Suprapubic skin (tissue), 4 donors: ENCODE measurements around the gene MSL3. TPM values are rescaled to one million over a fixed set of nuclear protein-coding genes. Genes with fewer than 3 reads are reported as not detected.

ENCODE experiments used
- DNase-seq, 2 donors: peaks; one replicate each; pipeline ENCODE4 v3.0.0-alpha.2; 2019; ENCODE audit warnings: low spot score in 2 of 2
- H3K27ac ChIP-seq: fragments of 200-600 bp; sonication (generic); one replicate; pipeline ENCODE4 v1.5.1; 2019
- H3K27me3 ChIP-seq: fragments of 200-600 bp; sonication (generic); one replicate; pipeline ENCODE4 v1.5.1; 2019
- H3K36me3 ChIP-seq: fragments of 200-600 bp; sonication (generic); one replicate; pipeline ENCODE4 v1.5.1; 2019
- H3K4me1 ChIP-seq: fragments of 200-600 bp; sonication (generic); one replicate; pipeline ENCODE4 v1.5.1; 2019
- H3K4me3 ChIP-seq: fragments of 200-600 bp; sonication (generic); one replicate; pipeline ENCODE4 v1.5.1; 2019; ENCODE audit warnings: mild to moderate bottlenecking
- H3K9me3 ChIP-seq: fragments of 200-600 bp; sonication (generic); one replicate; pipeline ENCODE4 v1.5.1; 2019
- CTCF ChIP-seq, 2 donors: fragments of 200-600 bp in 1 of 2; fragments of 450-650 bp in 1 of 2; sonication (generic) in 1 of 2; IDR thresholded peaks; one replicate each; pipeline ENCODE4 v1.5.1; 2016 to 2019; ENCODE audit warnings: antibody characterized with exemption in 2 of 2, mild to moderate bottlenecking in 1 of 2, moderate library complexity in 1 of 2
- EP300 ChIP-seq: sonication (generic); formaldehyde crosslinking; IDR thresholded peaks from one replicate; pipeline ENCODE4 v1.6.1; 2017; ENCODE audit warnings: antibody characterized with exemption
- POLR2A ChIP-seq, 2 donors: fragments of 450-650 bp; IDR thresholded peaks; one replicate each; pipeline ENCODE4 v1.6.1; 2017; ENCODE audit warnings: antibody characterized with exemption in 2 of 2, mild to moderate bottlenecking in 2 of 2, moderate library complexity in 2 of 2
- POLR2AphosphoS5 ChIP-seq, 3 donors: sonication (generic); formaldehyde crosslinking; IDR thresholded peaks; one replicate each; pipeline ENCODE4 v1.6.1; 2017; ENCODE audit warnings: antibody characterized with exemption in 3 of 3
- WGBS: methylation state at CpG from one replicate; pipeline ENCODE4 v1.1.5; 2018; 5-methylcytosine and 5-hydroxymethylcytosine counted together
- total RNA-seq, 4 donors: library from RNA; depleted of rRNA; stranded (reverse); fragments of >200 nt; gene quantifications; one replicate each; pipeline ENCODE4 v1.1.0, GENCODE V29; 2016

The MSL3 gene
- total RNA-seq, 4 donors from 2014 or later = 20.9 to 44.8 (median 26.0) TPM

GRCh38 chrX:11778230-11778629, 20.2 kb downstream of the MSL3 start:
- Histone ChIP-seq H3K9me3 (no peaks in the 10 kb centered on the region), H3K4me1 (no peaks in the 10 kb centered on the region), H3K36me3 (peaks cover 3% of the 10 kb centered on the region), H3K27me3 (no peaks in the 10 kb centered on the region), H3K27ac (no peak overlapping the region), H3K4me3 (no peak overlapping the region)
- TF ChIP-seq EP300 = no peak
- TF ChIP-seq POLR2A (IDR thresholded peaks at IDR 0.05) = no peak
- no peak for TF ChIP-seq POLR2AphosphoS5 (IDR thresholded peaks at IDR 0.05)
- TF ChIP-seq CTCF (IDR thresholded peaks at IDR 0.05) = no peak
- no peak for DNase-seq
- 64% methylated on average over 4 of the region's 4 CpGs for WGBS

- H3K27ac ChIP-seq = no peak overlapping the region
- no peak for DNase-seq
- no peaks in the 10 kb centered on the region for H3K9me3 ChIP-seq
- no peak overlapping the region for H3K4me3 ChIP-seq
- no peaks in the 10 kb centered on the region for H3K4me1 ChIP-seq
- H3K27me3 ChIP-seq = no peaks in the 10 kb centered on the region
- 96% methylated on average over 2 of the region's 2 CpGs for WGBS
- no peaks in the 10 kb centered on the region for H3K36me3 ChIP-seq
- TF ChIP-seq POLR2AphosphoS5 (IDR thresholded peaks at IDR 0.05) = no peak
- no peak for TF ChIP-seq EP300
- TF ChIP-seq POLR2A (IDR thresholded peaks at IDR 0.05) = no peak
- no peak for TF ChIP-seq CTCF (IDR thresholded peaks at IDR 0.05)
These were observed 23.1 kb downstream of the MSL3 start for GRCh38 chrX:11781133-11781532.

- Histone ChIP-seq H3K9me3 (no peaks in the 10 kb centered on the region), H3K4me1 (no peaks in the 10 kb centered on the region), H3K4me3 (no peak overlapping the region), H3K27me3 (no peaks in the 10 kb centered on the region), H3K36me3 (no peaks in the 10 kb centered on the region), H3K27ac (no peak overlapping the region)
- WGBS = 54% methylated on average over 2 of the region's 3 CpGs
- TF ChIP-seq CTCF (IDR thresholded peaks at IDR 0.05) (no peak), POLR2A (IDR thresholded peaks at IDR 0.05) (no peak), POLR2AphosphoS5 (IDR thresholded peaks at IDR 0.05) (no peak), EP300 (no peak)
- no peak for DNase-seq
These were observed 23.8 kb downstream of the MSL3 start for GRCh38 chrX:11781734-11782370.

- Histone ChIP-seq H3K4me3 (no peak overlapping the region), H3K36me3 (no peaks in the 10 kb centered on the region), H3K27me3 (no peaks in the 10 kb centered on the region), H3K4me1 (no peaks in the 10 kb centered on the region), H3K27ac (no peak overlapping the region), H3K9me3 (no peaks in the 10 kb centered on the region)
- TF ChIP-seq EP300 (no peak), CTCF (IDR thresholded peaks at IDR 0.05) (no peak), POLR2A (IDR thresholded peaks at IDR 0.05) (no peak), POLR2AphosphoS5 (IDR thresholded peaks at IDR 0.05) (no peak)
- DNase-seq = no peak
- 41% methylated on average over 1 of the region's 1 CpG for WGBS
These were observed 26.5 kb downstream of the MSL3 start for GRCh38 chrX:11784543-11784942.

- H3K27me3 ChIP-seq = no peaks in the 10 kb centered on the region
- no peak for TF ChIP-seq POLR2A (IDR thresholded peaks at IDR 0.05)
- TF ChIP-seq POLR2AphosphoS5 (IDR thresholded peaks at IDR 0.05) = no peak
- TF ChIP-seq EP300 = no peak
- no peak for TF ChIP-seq CTCF (IDR thresholded peaks at IDR 0.05)
- no peak overlapping the region for H3K27ac ChIP-seq
- H3K4me3 ChIP-seq = peak overlapping the region; percentile 22
- no peaks in the 10 kb centered on the region for H3K4me1 ChIP-seq
- 64% methylated on average over 5 of the region's 5 CpGs for WGBS
- no peaks in the 10 kb centered on the region for H3K36me3 ChIP-seq
- DNase-seq = no peak
- no peaks in the 10 kb centered on the region for H3K9me3 ChIP-seq
These were observed 28.8 kb downstream of the MSL3 start for GRCh38 chrX:11786862-11787261.
